ENCODE results near the gene STK32B.

STK32B gene

GRCh38 chr4:5078009-5078408, 26.7 kb downstream of the STK32B start:
- DNase-seq: no peak

- no peak for DNase-seq
Observed at GRCh38 chr4:5079581-5079980, 28.3 kb downstream of the STK32B start.

GRCh38 chr4:5081441-5081999, 30.2 kb downstream of the STK32B start:
- DNase-seq: no peak

DNA sequence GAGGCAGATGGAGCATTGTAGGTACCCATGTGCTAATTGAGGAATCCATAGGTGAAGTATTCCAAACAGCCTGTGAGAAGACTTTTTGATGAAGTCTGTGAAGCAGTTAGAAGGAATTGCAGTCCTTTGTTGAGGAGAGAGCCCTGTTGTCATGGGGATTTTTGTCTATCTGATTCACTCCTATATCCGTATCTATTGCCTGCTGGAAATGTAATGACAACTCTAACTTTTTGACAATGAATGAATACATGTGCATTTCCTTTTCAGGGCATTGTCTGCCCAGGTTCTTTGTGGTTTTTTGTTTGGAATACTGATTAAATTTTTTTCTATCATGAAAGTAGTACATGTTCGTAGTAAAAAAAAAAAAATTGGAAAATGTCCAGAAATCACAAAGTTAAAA, 31.1 kb downstream of the STK32B start:
- no peak for DNase-seq

DNA sequence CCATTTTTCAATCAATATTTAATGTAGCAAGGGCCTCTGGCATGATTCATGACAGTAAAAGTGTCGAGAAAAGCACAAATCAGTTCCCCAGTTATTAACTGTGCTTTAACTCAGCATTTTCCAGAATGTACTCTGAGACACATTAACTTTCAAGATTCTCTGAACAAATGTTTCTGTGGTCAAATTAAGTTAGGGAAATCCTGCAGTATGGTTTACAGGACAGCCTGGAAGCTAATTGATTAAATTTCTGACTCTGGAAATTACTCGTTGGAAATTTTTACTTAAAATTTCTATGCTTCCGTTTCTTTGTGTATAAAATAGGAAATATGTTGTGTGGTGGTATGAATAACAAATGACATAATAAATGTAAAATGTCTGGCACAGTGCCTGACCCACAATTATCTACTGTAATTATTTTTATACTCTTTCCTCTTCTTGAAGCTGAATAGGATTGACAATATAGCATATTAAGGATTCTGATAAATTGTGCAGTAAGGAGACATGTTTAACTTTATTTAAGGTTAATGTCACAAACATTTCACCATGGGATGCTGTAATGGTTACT, 33.7 kb downstream of the STK32B start:
- no peak for DNase-seq

DNA sequence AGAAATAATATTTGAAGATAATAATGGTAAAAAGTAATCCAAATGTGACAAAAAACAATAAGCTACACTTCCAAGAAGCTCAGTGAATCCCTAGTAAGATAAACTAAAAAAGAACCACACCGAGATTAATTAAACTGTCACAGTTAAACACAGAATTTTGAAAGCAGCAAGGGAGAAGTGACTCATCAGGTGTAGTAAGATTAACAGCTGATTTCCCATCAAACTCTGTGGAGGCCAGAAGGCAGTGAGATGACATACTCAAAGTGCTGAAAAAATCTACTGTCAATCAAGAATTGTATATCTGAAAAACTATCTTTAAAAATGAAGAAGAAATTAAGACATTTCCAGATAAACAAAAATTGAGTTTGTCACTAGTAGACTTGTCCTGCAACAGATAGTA, 35.3 kb downstream of the STK32B start:
- no peak for DNase-seq

- DNase-seq: no peak
Observed at GRCh38 chr4:5096261-5096660, 45.0 kb downstream of the STK32B start.

DNA sequence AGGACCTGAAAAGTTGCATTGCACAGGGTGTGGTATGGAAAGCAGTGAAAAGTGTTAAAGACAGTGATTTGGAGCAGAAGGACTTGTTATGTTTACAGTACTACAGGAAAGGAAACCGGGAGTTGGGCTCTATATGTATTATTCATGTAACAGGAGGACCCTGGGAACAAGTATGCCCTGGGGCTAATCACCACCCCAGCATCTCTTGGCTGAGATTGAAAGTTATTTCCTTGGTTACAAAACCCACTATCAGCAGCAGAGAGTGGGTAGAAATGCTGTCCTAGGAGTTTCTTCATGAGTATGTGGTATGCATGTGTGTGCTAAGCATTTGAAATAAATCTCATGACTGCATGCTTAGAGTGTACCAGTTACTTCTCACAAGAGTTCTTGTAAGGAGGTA, 46.9 kb downstream of the STK32B start:
- no peak for DNase-seq

- DNase-seq: no peak
Observed at GRCh38 chr4:5100336-5100735, 49.1 kb downstream of the STK32B start.

DNA sequence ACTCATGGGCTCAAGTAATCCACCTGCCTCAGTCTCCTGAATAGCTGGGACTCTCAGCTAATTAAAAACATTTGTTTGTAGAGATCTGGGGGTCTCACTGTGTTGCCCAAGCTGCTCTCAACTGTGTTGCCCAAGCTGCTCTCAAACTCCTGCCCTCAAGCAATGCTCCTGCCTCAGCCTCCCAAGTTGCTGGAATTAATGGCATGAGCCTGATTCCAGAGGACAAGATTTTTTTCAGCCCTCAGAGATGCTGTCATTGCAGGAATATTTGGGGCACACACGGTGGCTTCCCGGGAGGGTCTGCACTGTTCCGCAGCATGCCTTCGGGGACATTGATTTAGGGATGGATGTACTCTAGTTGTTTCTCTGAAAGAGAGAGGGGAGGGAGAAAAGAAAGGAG, 49.7 kb downstream of the STK32B start:
- no peak for DNase-seq

DNA sequence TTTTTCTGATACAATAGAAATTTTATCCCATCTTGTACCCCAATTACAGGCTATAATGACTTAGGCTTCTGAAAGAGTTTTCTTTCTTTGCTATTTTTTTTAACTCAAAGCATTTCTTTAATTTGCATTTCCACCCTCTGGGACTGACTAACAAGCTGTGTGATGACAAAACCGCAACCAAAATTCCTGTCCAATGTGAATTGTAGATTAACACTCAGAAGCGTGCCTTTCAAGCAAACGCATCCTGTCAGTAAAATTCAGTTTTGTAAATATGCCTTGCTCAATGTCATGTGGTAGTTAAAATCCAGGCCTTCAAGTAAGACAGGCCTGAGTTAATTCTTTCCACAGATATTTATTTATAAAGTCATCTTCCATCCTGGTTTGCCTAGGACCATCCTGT, 50.3 kb downstream of the STK32B start:
- DNase-seq: no peak

- no peak for DNase-seq
Observed at GRCh38 chr4:5110901-5111300, 59.6 kb downstream of the STK32B start.

DNA sequence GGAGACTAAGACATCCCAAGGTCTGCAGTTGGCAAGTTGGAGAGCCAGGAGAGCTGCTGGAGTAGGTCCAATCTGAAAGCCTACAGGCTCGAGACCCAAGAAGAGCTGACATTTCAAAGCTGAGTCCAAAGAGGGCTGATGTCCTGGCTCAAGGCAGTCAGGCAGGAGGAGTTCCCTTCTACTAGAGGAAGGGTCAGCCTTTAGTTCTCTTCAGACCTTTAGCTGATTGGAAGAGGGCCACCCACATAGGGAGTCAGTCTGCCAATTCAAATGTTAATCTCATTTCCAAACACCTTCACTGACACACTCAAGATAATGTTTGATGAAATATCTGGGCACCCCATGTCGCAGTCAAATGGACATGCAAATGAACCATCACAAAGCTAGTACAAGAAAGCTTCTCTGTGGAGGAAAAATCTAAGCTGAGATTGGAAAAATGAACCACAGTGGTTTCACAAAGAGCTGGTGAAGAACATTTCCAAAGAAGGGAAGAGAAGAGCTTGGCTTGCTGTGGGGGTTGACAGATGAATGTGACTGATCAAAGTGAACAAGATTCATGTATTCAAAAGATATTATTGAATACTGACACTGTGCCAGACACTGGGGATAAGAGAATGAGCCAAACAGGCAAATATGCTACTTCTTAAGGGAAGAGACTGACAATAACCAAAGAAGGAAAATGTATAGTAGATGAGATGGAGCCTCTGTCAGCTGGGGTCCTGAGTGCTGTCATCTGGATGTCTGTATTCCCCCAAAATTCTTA, 61.2 kb downstream of the STK32B start:
- DNase-seq: no peak

- DNase-seq: no peak
Observed at GRCh38 chr4:5114950-5115349, 63.7 kb downstream of the STK32B start.

GRCh38 chr4:5118091-5118786, 67.0 kb downstream of the STK32B start:
- no peak for DNase-seq

DNA sequence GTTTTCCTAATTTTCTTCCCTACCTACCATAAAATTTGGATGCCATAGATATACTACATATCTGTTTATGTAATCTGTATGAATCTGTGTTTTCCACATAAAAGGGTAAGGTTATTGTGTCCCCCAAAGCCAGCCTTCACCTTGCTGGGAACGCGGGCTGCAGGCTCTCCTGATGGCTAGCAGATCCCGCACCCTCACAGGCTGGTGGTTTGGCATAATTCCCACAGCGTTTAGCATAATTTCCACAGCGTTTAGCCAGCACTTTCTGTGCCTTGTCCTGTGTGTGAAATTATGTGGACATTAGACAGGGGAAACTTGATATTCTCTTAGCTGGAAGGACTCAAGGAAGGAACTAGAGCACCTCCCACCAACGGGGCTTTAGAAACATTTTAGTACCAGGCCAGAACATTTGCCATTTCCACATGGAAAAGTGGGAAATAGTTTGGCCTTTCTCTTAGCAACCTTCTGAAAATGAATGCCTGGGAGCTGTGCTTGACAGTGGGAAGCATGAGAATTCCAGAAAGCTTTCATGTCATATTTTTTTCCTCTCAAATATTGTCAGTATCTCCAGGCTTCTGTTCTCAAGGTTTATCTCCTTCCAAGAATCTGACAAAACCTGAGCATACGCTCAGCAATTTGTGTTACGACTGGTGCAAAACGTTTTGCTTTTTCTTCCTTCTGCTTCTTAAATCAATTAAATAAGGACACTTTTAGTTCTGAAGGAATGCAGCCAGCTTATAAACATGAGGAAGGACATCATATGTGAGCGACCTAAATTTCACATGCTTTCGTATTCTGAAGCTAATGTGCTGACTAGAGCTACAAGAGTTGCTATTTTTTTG, 67.9 kb downstream of the STK32B start:
- DNase-seq: no peak

DNA sequence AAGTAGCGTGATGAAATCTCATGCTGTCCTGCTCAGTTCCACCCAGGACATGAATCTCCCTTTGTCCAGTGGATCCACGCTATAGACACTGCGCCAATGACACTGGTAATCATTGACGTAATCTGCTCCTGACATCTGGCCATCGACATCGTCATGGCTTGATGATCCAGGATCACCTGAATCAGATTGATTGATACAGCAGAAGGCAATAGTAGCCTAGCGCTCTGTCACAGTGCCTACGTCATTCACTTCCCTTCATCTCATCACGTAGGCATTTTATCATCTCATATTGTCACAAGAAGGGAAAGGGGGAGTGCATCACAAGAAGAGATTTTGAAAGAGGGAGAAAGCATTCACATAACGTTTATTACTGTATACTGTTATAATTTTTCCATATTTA, 68.8 kb downstream of the STK32B start:
- no peak for DNase-seq

- DNase-seq: no peak
Observed at GRCh38 chr4:5120468-5120867, 69.2 kb downstream of the STK32B start.

GRCh38 chr4:5122114-5122513, 70.8 kb downstream of the STK32B start:
- no peak for DNase-seq

DNA sequence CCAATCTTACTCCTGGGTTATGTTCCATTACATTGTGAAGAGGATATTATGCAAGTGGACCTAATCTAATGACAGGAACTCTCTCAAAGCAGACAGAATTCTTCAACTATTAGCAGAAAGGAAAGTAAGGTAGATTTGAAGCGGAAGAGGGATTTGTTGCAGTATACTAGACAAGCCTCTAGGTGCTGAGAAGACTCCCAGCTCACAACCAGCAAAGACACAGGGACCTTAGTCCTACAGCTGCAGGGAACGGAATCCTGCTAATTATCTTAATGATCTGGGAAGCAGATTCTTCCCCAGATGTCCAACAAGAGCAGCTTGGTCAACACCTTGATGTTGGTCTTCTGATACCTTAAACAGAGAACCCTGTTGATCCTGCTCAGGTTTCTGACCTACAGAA, 73.6 kb downstream of the STK32B start:
- no peak for DNase-seq

DNA sequence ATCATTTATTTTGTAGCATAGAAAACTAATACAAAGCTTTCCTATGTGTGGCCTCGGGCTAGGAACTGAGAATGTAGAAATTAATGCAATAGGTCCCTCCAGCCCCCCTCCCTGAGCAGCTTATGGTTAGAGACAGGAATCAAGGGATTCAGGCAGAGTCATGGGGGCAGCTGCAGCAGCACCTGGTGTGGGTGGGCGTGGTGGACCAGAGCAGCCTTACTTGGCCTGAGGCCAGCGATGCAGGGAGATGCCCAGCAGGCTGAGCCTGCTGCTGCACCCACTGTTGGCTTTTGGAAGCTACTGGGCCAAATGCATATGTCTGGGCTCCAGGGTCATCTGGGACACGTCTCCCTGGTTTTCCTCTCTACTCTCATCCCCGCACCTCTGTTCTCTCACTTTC, 74.0 kb downstream of the STK32B start:
- DNase-seq: no peak

DNA sequence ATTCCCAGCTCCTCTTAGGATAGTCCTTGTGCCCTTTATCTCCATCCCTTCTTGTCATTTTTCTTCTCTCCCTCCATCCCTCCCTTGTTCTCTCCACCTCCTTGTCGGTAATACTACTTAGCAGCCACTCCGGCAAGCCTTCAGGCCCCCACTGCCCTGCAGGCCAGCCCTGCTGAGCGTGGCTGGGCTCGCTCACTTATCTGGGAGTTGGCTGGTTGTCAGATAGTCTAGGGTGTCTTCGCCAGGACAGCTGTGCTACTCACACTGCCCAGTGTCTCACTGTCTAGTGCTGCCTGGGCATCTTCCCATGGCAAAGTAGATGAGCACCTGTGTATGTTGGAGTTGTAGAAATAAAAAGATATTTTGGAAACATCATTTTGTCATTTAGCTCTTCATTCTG, 75.0 kb downstream of the STK32B start:
- DNase-seq: no peak

GRCh38 chr4:5126857-5127256, 75.6 kb downstream of the STK32B start:
- no peak for DNase-seq

All from CD4-positive, alpha-beta T cell treated with Interferon gamma for 1 hour (primary cell).